ENCODE data around the gene PPP4R4. TPM values are rescaled to one million over a fixed set of nuclear protein-coding genes. Genes with fewer than 3 reads are reported as not detected.
"Not testable (repeated sequence)": the region's sequence is repeated elsewhere in the genome, so short reads cannot be mapped to it uniquely, and the experiment has no call there.

The PPP4R4 gene
- total and polyA plus RNA-seq, 5 donors = 0.27 to 0.74 (median 0.47) TPM

GRCh38 chr14:94180655-94181271 lies 6.6 kb downstream of the PPP4R4 start:
- peak overlapping the region; percentile 54 for H3K4me3 ChIP-seq (ENCODE audit: low read length)
- H3K27me3 ChIP-seq (ENCODE audit: control insufficient read depth, insufficient read depth) = no peaks in the 10 kb centered on the region
- DNase-seq (no peak), ATAC-seq (peak in 1 of 2 donors; percentile 29)
- 7% methylated on average over 4 of the region's 4 CpGs for WGBS
- intact Hi-C loops (cut with DNase I) = no loop called here
- H3K4me1 ChIP-seq (ENCODE audit: control insufficient read depth, insufficient read depth, low read length) = no peaks in the 10 kb centered on the region
- no peaks in the 10 kb centered on the region for H3K9me3 ChIP-seq (ENCODE audit: control insufficient read depth, low read length)
- H3K27ac ChIP-seq (ENCODE audit: low read length) = no peak overlapping the region

DNA sequence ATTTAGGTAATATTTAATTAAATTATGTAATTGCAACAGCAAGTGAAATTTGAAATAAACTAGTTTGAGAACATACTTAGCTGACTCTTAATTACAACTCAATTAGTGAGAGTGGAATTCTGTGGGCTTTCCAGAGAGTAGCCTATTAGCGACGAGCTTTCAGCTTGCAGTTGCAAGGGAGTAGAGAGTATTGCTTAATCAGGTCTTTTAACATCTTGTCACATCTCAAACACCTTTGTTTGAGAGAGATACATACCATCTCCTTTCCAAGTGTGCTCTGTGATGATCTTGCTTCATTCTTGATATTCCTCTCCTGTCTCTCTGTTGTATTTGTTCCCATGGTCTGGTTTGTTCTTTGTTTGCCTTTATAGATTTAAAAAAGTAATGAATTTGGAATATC lies 7.7 kb downstream of the PPP4R4 start:
- no peaks in the 10 kb centered on the region for H3K27me3 ChIP-seq (ENCODE audit: control insufficient read depth, insufficient read depth)
- H3K4me3 ChIP-seq (ENCODE audit: low read length) = no peak overlapping the region
- DNase-seq (no peak), ATAC-seq (no peak)
- H3K9me3 ChIP-seq (ENCODE audit: control insufficient read depth, low read length) = no peaks in the 10 kb centered on the region
- WGBS = 64% methylated on average over 2 of the region's 2 CpGs
- intact Hi-C loops (cut with DNase I) = no loop called here
- H3K27ac ChIP-seq (ENCODE audit: low read length) = no peak overlapping the region
- no peaks in the 10 kb centered on the region for H3K4me1 ChIP-seq (ENCODE audit: control insufficient read depth, insufficient read depth, low read length)

GRCh38 chr14:94192536-94192935 lies 18.4 kb downstream of the PPP4R4 start:
- 55% methylated on average over 1 of the region's 1 CpG for WGBS
- intact Hi-C loops (cut with DNase I) = no loop called here
- no peak for ATAC-seq
- DNase-seq = no peak
- Histone ChIP-seq H3K4me3 (ENCODE audit: low read length) (no peak overlapping the region), H3K4me1 (ENCODE audit: control insufficient read depth, insufficient read depth, low read length) (no peaks in the 10 kb centered on the region), H3K9me3 (ENCODE audit: control insufficient read depth, low read length) (no peaks in the 10 kb centered on the region), H3K27ac (ENCODE audit: low read length) (no peak overlapping the region), H3K27me3 (ENCODE audit: control insufficient read depth, insufficient read depth) (no peaks in the 10 kb centered on the region)

DNA sequence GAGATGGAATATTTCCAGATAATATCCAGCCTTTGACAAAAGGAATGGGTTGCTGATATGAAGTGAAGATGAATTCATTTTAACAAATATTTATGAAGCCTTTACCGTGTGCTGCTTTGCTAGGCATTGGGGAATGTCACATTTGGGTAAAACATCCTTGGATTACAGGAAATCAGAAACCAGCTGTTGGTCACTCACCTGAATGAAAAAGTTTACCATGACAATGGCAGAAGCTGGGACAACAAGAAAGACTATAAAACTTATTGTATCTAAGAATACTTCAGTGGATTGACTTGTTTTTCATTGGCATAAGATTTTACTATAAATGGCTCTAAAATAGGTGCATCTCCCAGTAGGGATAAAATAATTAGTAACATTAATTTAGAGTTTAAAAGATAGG lies 19.7 kb downstream of the PPP4R4 start:
- H3K4me1 ChIP-seq (ENCODE audit: control insufficient read depth, insufficient read depth, low read length) = no peaks in the 10 kb centered on the region
- no peak overlapping the region for H3K27ac ChIP-seq (ENCODE audit: low read length)
- DNase-seq (no peak), ATAC-seq (no peak)
- H3K9me3 ChIP-seq (ENCODE audit: control insufficient read depth, low read length) = no peaks in the 10 kb centered on the region
- WGBS = 36% methylated on average over 1 of the region's 1 CpG
- no peak overlapping the region for H3K4me3 ChIP-seq (ENCODE audit: low read length)
- H3K27me3 ChIP-seq (ENCODE audit: control insufficient read depth, insufficient read depth) = no peaks in the 10 kb centered on the region
- intact Hi-C loops (cut with DNase I) = no loop called here

- Histone ChIP-seq H3K9me3 (ENCODE audit: control insufficient read depth, low read length) (no peaks in the 10 kb centered on the region), H3K4me3 (ENCODE audit: low read length) (no peak overlapping the region), H3K27ac (ENCODE audit: low read length) (no peak overlapping the region), H3K27me3 (ENCODE audit: control insufficient read depth, insufficient read depth) (no peaks in the 10 kb centered on the region), H3K4me1 (ENCODE audit: control insufficient read depth, insufficient read depth, low read length) (no peaks in the 10 kb centered on the region)
- no peak for ATAC-seq
- intact Hi-C loops (cut with DNase I) = no loop called here
- DNase-seq = no peak
- WGBS = 89% methylated on average over 2 of the region's 2 CpGs
These were observed 21.9 kb downstream of the PPP4R4 start for GRCh38 chr14:94196057-94196456.

DNA sequence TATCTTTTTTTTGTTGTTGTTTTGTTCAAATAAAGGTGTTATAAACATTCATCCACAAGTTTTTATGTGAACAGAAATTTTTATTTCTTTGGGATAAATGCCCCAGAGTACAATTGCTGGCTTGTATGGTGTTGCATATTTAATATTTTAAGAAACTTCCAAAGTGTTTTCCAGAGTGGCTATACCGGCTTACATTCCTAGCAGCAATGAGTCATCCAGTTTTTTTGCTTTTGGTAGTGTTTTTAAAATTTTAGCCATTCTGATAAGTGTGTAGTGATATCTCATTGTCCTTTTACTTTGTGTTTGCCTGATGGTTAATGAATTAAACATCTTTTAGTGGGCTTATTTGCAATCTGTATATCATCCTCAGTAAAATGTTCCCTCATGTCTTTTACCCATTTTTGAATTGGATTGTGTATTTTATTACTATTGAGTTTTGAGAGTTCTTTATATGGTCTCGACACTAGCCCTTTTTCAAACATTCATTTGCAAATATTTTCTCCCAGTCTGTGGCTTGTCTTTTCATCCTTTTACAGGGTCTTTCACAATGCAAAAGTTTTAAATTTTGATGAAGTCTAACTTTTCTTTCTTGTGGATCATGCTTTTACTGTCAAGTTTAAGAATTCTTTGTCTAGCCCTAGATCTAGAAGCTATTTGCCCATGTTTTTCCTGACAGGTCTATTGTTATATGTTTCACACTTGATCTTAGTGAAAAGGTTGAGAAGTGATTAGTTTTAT lies 29.5 kb downstream of the PPP4R4 start:
- Histone ChIP-seq H3K27ac (ENCODE audit: low read length) (no peak overlapping the region), H3K4me3 (ENCODE audit: low read length) (no peak overlapping the region), H3K9me3 (ENCODE audit: control insufficient read depth, low read length) (no peaks in the 10 kb centered on the region), H3K4me1 (ENCODE audit: control insufficient read depth, insufficient read depth, low read length) (no peaks in the 10 kb centered on the region), H3K27me3 (ENCODE audit: control insufficient read depth, insufficient read depth) (no peaks in the 10 kb centered on the region)
- intact Hi-C loops (cut with DNase I) = no loop called here
- 70% methylated on average over 2 of the region's 2 CpGs for WGBS
- ATAC-seq (no peak), DNase-seq (no peak)

GRCh38 chr14:94213021-94213420 lies 38.9 kb downstream of the PPP4R4 start:
- Histone ChIP-seq H3K27me3 (ENCODE audit: control insufficient read depth, insufficient read depth) (no peaks in the 10 kb centered on the region), H3K27ac (ENCODE audit: low read length) (no peak overlapping the region), H3K4me1 (ENCODE audit: control insufficient read depth, insufficient read depth, low read length) (no peaks in the 10 kb centered on the region), H3K9me3 (ENCODE audit: control insufficient read depth, low read length) (no peaks in the 10 kb centered on the region), H3K4me3 (ENCODE audit: low read length) (no peak overlapping the region)
- 49% methylated on average over 1 of the region's 1 CpG for WGBS
- no peak for DNase-seq
- ATAC-seq = no peak
- intact Hi-C loops (cut with DNase I) = no loop called here

GRCh38 chr14:94213741-94214140 lies 39.6 kb downstream of the PPP4R4 start:
- no peak for DNase-seq
- 62% methylated on average over 2 of the region's 2 CpGs for WGBS
- ATAC-seq = no peak
- H3K4me3 ChIP-seq (ENCODE audit: low read length) = no peak overlapping the region
- H3K27me3 ChIP-seq (ENCODE audit: control insufficient read depth, insufficient read depth) = no peaks in the 10 kb centered on the region
- no peak overlapping the region for H3K27ac ChIP-seq (ENCODE audit: low read length)
- H3K9me3 ChIP-seq (ENCODE audit: control insufficient read depth, low read length) = no peaks in the 10 kb centered on the region
- no peaks in the 10 kb centered on the region for H3K4me1 ChIP-seq (ENCODE audit: control insufficient read depth, insufficient read depth, low read length)
- intact Hi-C loops (cut with DNase I) = no loop called here

DNA sequence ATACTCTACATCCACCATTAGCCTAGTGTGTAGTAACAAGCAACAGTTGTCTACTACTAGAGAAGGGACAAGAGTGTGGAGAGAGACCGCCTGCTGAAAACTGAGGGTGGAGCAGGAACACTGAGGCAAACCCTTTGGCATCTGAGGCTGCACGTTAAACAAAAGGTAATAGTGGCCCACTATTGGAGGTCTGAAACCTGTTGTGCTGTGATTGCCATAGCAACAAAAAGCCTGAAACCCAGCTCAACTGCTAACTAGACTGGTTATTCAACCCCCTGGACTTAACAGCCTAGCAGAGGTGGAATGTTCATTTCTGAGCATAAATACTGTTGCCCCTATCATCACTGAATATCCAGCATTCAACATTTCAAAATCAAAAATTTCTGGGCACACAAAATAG lies 43.0 kb downstream of the PPP4R4 start:
- intact Hi-C loops (cut with DNase I) = no loop called here
- Histone ChIP-seq H3K9me3 (ENCODE audit: control insufficient read depth, low read length) (no peaks in the 10 kb centered on the region), H3K27me3 (ENCODE audit: control insufficient read depth, insufficient read depth) (no peaks in the 10 kb centered on the region), H3K27ac (ENCODE audit: low read length) (no peak overlapping the region), H3K4me3 (ENCODE audit: low read length) (no peak overlapping the region), H3K4me1 (ENCODE audit: control insufficient read depth, insufficient read depth, low read length) (no peaks in the 10 kb centered on the region)
- DNase-seq (no peak), ATAC-seq (no peak)
- 82% methylated on average over 2 of the region's 2 CpGs for WGBS

DNA sequence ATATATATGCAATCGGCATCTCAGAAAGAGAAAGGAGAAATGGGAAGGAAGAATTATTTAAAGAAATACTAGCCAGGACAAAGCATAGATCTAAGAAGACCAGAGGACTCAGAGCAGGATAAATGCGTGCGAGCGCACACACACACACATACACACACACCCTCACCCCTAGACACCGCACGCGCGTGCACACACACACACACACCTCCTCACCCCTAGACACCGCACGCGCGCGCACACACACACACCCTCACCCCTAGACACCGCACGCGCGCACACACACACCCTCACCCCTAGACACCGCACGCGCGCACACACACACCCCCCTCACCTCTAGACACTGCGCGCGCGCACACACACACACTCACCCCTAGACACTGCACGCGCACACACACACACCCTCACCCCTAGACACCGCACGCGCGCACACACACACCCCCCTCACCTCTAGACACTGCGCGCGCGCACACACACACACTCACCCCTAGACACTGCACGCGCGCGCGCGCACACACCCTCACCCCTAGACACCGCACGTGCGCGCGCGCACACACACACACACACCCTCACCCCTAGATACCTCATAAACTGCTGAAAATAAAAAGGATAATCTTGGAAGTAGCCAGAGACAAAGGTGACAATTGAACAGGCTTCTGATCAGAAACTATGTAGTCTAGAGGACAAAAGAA lies 44.2 kb downstream of the PPP4R4 start:
- H3K4me3 ChIP-seq (ENCODE audit: low read length); H3K27me3 ChIP-seq (ENCODE audit: control insufficient read depth, insufficient read depth); H3K4me1 ChIP-seq (ENCODE audit: control insufficient read depth, insufficient read depth, low read length); ATAC-seq; DNase-seq; H3K27ac ChIP-seq (ENCODE audit: low read length); H3K9me3 ChIP-seq (ENCODE audit: control insufficient read depth, low read length); intact Hi-C loops (cut with DNase I): not testable (repeated sequence)
- 86% methylated on average over 47 of the region's 47 CpGs for WGBS

- Histone ChIP-seq H3K4me3 (ENCODE audit: low read length) (no peak overlapping the region), H3K9me3 (ENCODE audit: control insufficient read depth, low read length) (no peaks in the 10 kb centered on the region), H3K27me3 (ENCODE audit: control insufficient read depth, insufficient read depth) (no peaks in the 10 kb centered on the region), H3K4me1 (ENCODE audit: control insufficient read depth, insufficient read depth, low read length) (no peaks in the 10 kb centered on the region), H3K27ac (ENCODE audit: low read length) (no peak overlapping the region)
- intact Hi-C loops (cut with DNase I) = no loop called here
- no peak for ATAC-seq
- WGBS = 71% methylated on average over 2 of the region's 2 CpGs
- DNase-seq = no peak
These were observed 49.9 kb downstream of the PPP4R4 start for GRCh38 chr14:94224040-94224439.
